ENCODE results near the gene PTPN6.

PTPN6 gene

DNA sequence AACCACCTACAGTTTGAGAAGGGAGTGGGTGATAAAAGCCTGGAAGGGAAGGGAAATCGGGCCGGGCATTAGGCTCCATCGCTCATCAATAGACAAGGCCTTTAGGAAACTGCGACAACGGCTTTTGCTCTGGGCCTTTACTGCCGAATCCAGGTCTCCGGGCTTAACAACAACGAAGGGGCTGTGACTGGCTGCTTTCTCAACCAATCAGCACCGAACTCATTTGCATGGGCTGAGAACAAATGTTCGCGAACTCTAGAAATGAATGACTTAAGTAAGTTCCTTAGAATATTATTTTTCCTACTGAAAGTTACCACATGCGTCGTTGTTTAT lies 7.8 kb upstream of the PTPN6 start:
- TF ChIP-seq, protein P1, sequence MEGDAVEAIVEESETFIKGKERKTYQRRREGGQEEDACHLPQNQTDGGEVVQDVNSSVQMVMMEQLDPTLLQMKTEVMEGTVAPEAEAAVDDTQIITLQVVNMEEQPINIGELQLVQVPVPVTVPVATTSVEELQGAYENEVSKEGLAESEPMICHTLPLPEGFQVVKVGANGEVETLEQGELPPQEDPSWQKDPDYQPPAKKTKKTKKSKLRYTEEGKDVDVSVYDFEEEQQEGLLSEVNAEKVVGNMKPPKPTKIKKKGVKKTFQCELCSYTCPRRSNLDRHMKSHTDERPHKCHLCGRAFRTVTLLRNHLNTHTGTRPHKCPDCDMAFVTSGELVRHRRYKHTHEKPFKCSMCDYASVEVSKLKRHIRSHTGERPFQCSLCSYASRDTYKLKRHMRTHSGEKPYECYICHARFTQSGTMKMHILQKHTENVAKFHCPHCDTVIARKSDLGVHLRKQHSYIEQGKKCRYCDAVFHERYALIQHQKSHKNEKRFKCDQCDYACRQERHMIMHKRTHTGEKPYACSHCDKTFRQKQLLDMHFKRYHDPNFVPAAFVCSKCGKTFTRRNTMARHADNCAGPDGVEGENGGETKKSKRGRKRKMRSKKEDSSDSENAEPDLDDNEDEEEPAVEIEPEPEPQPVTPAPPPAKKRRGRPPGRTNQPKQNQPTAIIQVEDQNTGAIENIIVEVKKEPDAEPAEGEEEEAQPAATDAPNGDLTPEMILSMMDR (IDR thresholded peaks at IDR 0.05; ENCODE audit: low read depth, low read length, missing control alignments) = no peak
- peak overlapping the region; percentile 58; the same call in 1 of the 2 replicates for H3K4me3 ChIP-seq (ENCODE audit: low read depth, low read length)
- DNase-seq (ENCODE audit: low read depth) = peak; percentile 88

DNA sequence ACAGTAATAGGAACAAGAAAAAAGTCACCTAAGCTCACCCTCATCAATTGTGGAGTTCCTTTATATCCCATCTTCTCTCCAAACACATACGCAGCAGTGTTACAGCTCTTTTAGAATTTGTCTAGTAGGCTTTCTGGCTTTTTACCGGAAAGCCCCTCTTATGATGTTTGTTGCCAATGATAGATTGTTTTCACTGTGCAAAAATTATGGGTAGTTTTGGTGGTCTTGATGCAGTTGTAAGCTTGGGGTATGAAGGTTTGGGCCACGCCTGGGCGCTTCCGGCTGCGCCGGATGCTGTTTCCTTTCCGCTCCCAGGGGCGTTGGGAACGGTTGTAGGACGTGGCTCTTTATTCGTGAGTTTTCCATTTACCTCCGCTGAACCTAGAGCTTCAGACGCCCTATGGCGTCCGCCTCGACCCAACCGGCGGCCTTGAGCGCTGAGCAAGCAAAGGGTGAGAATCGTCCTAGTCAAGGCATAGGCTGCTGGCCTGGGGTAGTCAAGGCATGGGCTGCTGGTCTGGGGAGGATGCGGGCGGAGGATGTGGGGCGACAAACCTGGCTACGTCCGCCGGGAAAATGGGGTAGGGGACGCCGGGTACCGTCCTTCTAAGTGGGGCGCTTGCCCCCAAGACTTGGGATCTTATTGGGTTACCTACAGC lies 7.3 kb upstream of the PTPN6 start, which contains the start of the genes C12orf57 and RNU7-1:
Gene C12orf57 (plus strand): TSS at position 301 of the 659 bp plus-strand sequence. CDS start 100 bp downstream, at position 401.
Gene RNU7-1 (plus strand): TSS at position 95 of the 659 bp plus-strand sequence.
- DNase-seq (ENCODE audit: low read depth) = peak; percentile 89
- peak within 1 kb of the TSS; percentile 58 for H3K4me3 ChIP-seq (ENCODE audit: low read depth, low read length)
- TF ChIP-seq, protein P1 (IDR thresholded peaks at IDR 0.05; ENCODE audit: low read depth, low read length, missing control alignments) = no peak

DNA sequence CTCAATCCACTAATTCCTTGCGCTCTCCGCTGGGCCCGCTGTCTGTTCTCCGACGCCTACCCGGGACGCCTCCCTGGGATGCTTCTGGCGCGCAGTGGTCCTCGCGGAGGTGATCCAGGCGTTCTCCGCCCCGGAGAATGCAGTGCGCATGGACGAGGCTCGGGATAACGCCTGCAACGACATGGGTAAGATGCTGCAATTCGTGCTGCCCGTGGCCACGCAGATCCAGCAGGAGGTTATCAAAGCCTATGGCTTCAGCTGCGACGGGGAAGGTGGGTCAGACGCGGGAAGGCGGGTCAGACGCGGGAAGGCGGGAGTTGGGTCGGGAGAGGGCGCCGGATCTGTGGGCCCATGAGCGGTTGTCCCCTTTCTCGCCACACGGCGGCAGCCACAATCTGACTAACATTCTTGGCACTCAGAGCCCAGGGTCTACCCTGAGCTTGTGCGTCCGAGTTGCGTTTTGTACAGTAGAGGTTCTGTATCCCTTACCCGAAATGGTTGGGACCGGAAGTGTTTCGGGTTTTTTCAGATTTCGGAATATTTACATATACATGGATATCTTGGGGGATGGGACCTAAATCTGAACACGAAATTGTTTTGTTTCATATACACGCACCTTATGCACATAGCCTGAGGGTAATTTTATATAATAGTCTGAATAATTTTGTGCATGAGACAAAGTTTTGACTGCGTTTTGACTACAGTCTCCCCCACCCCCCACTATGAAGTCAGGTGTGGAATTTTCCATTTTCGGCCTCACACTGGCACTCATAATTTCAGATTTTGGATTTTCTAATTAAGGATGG lies 6.6 kb upstream of the PTPN6 start:
- TF ChIP-seq, protein P1 (IDR thresholded peaks at IDR 0.05; ENCODE audit: low read depth, low read length, missing control alignments) = peak; percentile 91
- H3K4me3 ChIP-seq (ENCODE audit: low read depth, low read length) = peak overlapping the region; percentile 58
- DNase-seq (ENCODE audit: low read depth) = peak; percentile 91

DNA sequence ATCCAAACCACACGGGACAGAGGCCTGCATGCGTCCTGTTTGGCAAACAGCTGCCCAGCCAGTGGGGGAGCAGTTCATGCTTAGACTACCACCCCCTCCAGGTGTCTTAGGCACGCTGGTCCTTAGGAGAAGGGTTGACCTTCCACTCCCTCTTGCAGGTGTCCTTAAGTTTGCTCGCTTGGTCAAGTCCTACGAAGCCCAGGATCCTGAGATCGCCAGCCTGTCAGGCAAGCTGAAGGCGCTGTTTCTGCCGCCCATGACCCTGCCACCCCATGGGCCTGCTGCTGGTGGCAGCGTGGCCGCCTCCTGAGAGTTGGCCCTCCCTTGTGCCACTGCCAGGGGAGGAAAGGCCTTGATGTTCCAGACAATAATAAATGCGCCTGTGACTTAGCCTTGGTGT lies 5.5 kb upstream of the PTPN6 start:
- H3K4me3 ChIP-seq (ENCODE audit: low read depth, low read length) = peak overlapping the region; percentile 58
- no peak for DNase-seq (ENCODE audit: low read depth)
- TF ChIP-seq, protein P1 (IDR thresholded peaks at IDR 0.05; ENCODE audit: low read depth, low read length, missing control alignments) = no peak

DNA sequence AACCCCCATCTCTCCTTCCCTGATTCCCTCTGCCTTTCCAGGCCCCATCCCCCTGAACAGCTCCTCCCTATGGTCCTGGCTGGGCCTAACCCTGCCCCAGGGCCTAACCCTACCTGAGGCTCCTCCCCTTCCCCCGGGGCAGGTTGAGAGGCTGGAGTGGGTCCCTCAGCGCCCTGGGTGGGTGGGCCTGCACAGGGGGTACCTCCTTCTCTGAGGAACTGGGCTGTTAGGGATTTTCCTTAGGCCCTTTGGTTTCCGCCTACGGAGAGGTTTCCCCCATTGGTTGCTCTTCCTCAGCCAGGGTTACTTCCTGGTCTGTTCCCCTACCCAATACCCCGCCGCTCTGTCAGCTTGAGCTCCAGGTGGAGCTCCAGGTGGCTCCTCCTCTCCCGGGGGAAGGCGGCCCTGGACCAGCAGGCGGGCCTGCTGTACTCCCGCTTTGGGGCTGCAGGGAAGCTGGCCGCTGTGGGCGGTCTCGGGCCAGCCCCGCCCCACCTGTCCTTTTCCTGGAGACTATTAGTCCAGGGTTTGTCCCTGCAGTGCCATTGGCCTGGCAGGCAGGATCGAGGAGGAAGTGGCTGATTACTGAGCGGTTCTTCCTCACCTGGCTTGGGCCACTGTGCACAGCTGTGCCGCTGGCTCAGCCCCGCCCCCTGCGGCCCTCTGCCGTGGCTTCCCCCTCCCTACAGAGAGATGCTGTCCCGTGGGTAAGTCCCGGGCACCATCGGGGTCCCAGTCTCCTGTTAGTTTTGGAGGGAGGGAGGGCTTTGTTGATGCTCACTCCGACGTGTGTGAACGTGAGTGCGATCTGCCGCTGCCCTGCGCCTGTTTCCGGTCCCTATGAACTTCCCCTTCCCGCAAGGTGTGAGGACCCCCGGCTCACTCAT lies 4.9 kb upstream of the PTPN6 start:
- H3K4me3 ChIP-seq (ENCODE audit: low read depth, low read length) = peak overlapping the region; percentile 58
- TF ChIP-seq, protein P1 (IDR thresholded peaks at IDR 0.05; ENCODE audit: low read depth, low read length, missing control alignments) = no peak
- DNase-seq (ENCODE audit: low read depth) = no peak

DNA sequence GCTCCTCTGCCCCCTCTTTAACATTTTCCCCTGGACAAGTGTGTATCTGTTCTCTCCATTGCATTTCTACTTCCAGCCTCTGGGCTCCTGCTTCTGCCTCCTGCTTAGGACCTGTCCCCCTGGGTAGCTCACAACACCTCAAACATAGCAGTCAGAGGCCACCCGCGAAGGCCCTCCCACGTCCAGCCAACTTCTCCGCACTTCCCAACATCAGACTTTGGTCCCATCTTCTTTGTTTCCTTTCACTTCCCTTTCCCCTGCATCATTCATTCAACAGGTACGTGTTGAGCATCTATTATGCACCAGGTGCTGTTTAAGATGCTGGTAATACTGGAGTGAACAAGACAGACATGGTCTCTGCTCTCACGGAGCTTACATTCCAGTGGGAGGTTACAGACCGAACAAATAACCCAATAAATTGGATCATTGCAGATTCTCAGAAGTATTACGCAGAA lies 4.2 kb upstream of the PTPN6 start:
- no peak for DNase-seq (ENCODE audit: low read depth)
- TF ChIP-seq, protein P1 (IDR thresholded peaks at IDR 0.05; ENCODE audit: low read depth, low read length, missing control alignments) = no peak
- peak overlapping the region; percentile 58 for H3K4me3 ChIP-seq (ENCODE audit: low read depth, low read length)

All from GM12864 (cell line).